ENCODE measurements around the gene FZR1.
"Not testable (repeated sequence)": the region's sequence is repeated elsewhere in the genome, so short reads cannot be mapped to it uniquely, and the experiment has no call there.

FZR1 gene

DNA sequence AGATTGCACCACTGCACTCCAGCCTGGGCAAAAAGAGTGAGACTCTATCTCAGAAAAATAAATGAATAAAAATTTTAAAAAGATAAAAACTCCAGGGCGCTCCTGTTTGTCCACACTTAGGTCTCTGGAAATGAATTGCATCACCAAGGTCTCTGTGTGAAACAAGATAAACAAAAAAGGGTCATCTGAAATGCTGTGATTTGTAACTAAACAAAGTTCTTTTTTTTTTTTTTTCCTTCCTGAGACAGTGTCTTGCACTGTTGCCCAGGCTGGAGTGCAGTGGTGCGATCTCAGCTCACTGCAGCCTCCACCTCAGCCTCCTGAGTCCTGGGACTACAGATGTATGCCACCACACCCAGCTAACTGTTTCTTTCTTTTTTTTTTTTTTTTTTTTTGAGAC lies 11.5 kb downstream of the FZR1 start:
- no peak for DNase-seq

DNA sequence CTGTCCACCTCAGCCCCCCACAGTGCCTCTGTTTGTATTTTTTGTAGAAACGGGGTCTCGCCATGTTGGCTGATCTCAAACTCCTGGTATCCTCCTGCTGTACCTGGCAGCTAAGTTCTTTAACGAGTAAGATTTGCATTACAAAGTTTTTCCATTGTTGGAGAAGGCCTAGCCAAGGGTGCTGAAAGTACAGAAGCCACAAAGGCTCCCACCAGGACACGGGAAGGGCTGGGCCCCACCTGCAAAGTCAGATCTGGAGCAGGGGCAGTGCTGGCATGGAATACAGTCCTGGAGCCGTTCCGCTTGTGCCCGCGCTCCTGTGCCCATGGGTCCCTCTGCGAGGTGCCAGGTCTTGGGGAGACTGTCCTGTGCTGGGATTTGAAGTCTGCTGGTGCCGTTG lies 12.1 kb downstream of the FZR1 start:
- DNase-seq: no peak

- DNase-seq: no peak
Measured at GRCh38 chr19:3518659-3519058, 12.5 kb downstream of the FZR1 start.

DNA sequence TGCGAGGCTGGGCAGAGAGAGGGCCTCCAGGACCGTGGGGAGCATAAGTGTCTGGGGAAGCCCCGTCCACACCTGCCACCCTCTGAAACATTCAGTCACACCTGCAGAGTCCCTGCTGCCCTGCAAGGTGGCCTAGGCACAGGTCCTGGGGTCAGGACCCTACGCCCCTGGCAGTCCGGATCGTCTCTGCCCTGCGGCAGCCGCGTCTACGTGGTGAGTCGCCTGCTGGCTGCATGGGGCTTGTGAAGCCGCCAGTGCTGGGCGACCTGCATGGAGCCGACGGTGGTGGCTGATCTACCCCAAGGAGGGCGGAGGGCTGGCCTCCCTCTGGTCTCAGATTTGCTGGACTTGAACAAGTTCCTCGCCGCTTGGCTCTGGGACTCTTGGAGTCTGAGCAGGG lies 13.0 kb downstream of the FZR1 start:
- DNase-seq: no peak

DNA sequence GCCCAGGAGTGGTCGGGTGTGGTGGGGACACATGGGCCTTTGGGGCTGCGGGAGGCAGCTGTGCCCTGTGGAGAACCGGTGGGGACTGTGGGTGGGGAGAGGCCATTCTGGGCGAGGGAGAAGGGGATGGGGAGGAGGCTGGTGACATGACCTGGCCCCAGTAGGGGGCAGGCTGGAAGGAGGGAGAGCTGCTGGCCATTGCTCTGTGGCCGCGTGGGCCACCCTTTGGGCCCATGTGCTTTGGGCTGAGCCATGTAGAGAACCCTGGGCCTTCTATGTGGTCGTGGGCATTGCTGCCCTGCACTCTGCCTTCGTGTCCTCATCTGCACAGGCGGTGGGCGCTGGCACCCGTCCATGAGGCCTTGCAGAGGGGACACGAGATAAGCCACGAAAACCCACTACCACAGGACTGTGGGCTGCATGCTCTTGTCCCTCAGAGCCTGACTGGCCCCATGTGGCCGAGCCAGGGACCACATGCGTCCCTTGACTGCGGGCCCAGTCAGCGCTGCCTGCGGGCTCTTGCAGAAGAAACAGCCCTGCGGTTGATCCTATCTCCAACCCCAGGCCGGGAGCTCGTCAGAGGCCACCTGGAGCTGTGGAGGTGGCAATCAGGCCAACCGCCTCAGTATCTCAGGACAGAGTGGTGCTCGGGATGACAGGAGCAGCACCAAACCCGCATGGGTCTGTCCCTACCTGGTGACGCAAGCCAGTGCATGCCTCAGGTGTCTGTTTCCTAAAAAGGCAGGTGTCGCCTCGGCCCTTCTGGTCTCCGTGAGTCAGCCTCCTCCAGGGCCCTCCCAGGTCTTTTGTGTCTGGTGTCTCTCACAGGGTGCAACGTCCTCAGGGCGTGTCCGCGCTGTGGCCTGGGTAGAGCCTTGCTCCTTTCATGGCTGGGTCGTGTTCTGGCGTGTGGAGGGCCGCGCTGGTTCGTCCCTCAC lies 14.3 kb downstream of the FZR1 start:
- no peak for DNase-seq

DNA sequence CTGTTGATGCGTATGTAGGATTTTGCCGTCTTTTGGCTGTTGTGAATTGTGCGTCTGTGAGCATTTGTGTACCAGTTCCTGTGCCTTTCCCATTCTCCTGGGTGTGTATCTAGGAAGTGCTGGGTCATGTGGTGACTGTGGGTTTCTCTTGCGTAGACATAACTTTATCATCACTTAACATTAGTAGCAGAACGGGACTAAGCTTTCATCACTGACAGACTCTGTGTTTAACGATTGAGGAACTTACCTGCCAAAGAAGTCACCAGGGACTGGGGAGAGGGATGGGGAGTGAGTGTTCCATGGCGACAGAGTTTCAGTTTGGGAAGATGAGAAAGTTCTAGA lies 15.0 kb downstream of the FZR1 start:
- DNase-seq: no peak

GRCh38 chr19:3522421-3523360 lies 16.6 kb downstream of the FZR1 start:
- no peak for DNase-seq

DNA sequence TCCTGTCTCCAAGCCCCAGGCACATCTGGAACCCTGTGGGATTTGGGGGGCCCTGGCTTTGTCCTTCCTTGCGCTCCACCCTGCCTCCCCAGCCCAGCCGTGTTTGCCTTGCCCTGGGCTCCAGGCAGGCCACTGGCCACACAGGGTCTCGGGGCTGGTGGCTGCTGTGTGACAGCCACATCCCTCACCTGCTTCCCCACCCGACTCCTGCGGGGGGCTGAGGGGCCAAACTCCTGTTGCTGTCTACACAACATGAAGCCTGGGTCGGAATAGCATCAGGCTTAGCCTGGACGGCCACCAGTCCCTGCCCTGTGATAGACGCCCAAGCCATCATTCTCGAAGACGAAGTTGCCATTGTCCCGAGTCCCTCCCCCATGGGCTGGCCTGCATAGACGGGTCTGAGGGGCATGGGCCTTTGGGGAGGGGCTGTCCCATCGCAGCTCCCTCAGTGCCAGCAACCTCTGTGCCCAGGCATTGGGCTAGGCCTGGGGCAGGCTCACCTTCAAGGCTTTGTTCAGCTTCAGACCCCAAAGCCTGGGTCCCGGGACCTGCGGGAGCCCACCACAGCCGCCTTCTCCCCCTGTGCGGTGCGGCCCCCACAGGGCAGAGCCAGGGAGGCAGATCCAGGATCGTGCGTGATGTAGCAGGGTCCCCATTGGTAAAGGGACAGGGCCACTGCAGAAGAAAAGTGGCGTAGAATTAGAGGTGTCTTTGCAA lies 17.4 kb downstream of the FZR1 start:
- no peak for DNase-seq

- DNase-seq: no peak
Measured at GRCh38 chr19:3524078-3524842, 18.1 kb downstream of the FZR1 start.

DNA sequence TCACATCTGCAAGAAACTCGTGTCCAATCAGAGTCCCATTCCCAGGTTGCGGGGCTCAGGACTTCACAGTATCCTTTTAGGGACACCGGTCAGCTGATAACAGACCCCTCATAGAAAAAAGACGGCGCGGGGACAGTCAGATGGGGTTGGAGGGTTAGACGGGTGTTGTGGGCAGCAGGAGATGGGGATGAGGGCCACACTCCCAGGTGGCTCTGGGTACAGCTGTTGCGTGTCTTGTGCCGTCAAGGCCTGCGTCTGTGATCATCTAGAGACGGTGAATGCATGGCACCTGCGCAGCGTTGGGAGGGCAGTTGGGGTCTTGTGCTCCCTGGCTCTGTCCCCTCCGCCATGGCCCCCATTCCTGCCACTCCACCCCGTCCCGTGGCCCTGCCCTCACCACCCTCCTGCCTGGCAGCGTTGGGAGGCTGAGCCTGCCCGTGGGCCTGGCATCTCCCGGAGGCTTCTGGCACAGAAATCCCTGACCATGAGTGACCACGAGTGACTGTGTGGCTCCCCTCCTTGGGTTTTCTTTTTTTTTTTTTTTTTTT lies 18.9 kb downstream of the FZR1 start:
- no peak for DNase-seq

- no peak for DNase-seq
Measured at GRCh38 chr19:3526507-3527237, 20.6 kb downstream of the FZR1 start.

DNA sequence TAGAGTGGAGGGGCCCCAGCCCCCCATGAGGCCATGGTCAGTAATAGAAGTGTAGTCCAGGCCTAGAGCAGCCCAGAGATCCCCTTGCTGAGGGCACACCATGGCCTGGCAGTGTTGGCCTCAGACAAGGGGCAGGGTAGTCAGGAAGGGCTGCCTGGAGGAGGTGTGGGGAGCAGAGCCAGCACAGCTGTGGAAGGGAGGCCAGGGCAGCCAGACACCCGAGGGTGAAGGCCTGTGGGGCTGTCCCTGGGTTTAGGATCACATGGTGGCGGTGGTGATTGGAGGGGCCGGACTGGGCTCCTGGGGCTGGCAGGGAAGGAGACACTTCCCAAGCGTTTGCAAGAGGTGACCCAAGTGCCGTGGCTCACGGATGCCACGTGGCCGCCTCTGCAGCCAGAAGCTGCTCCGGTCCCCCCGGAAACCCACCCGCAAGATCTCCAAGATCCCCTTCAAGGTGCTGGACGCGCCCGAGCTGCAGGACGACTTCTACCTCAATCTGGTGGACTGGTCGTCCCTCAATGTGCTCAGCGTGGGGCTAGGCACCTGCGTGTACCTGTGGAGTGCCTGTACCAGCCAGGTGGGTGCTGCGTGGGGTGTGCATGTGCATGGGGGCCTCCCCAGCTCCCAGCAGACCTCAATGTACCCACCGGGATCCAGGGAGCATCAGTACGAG lies 21.3 kb downstream of the FZR1 start:
- no peak for DNase-seq

GRCh38 chr19:3528080-3528479 lies 22.0 kb downstream of the FZR1 start:
- DNase-seq: no peak

GRCh38 chr19:3528539-3529211 lies 22.6 kb downstream of the FZR1 start:
- no peak for DNase-seq

DNA sequence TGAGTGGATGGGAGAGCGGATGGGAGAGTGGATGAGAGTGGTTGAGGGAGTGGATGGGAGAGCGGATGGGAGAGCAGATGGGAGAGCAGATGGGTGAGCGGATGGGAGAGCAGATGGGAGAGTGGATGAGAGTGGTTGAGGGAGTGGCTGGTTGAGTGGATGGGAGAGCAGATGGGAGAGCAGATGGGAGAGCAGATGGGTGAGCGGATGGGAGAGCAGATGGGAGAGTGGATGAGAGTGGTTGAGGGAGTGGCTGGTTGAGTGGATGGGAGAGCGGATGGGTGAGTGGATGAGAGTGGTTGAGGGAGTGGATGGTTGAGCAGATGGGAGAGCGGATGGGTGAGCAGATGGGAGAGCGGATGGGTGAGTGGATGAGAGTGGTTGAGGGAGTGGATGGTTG lies 23.2 kb downstream of the FZR1 start:
- not testable (repeated sequence) for DNase-seq

- no peak for DNase-seq
Measured at GRCh38 chr19:3530389-3530788, 24.3 kb downstream of the FZR1 start.

GRCh38 chr19:3531716-3532115 lies 25.6 kb downstream of the FZR1 start:
- DNase-seq: no peak

DNA sequence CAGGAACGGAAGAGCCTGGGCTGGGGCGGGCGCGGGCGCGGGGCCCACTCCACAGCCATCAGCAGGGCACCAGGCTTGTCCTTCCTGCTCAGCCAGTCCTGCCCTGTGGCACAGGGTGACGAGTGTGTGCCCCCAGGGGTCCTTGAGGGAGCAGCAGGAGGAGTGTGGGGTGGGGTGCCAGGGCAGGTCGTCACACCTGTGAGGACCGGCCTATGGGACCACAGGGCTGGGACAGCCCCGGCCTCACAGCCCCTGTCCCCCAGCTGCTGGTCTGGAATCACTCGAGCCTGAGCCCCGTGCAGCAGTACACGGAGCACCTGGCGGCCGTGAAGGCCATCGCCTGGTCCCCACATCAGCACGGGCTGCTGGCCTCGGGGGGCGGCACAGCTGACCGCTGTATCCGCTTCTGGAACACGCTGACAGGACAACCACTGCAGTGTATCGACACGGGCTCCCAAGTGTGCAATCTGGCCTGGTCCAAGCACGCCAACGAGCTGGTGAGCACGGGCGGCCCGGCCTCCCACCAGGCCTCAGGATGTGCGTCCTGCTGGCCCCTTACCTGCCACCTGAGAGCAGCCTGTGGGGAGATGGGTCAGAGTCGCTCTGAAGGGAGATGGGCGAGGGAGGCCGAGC lies 26.2 kb downstream of the FZR1 start:
- no peak for DNase-seq

DNA sequence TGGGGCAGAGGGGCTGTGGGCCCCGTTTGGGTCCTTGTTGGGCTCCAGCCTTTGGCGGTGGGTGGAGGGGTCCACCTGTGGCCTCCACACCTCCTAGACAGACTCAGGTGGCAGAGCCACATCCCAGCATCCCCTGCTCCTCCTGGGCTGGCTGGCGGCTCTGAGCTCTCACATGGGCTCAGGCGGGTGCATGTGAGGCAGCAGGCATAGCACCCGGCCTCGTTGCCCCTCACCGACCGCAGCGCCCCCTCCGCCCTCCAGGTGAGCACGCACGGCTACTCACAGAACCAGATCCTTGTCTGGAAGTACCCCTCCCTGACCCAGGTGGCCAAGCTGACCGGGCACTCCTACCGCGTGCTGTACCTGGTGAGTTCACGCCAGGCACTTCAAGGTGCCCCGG lies 26.9 kb downstream of the FZR1 start:
- DNase-seq: no peak

All from stimulated activated naive CD4-positive, alpha-beta T cell treated with Interleukin-2 at 50 U/mL for 16 hours (primary cell).